Measurements from ENCODE around the gene TSC22D4. TPM values are rescaled to one million over a fixed set of nuclear protein-coding genes. Genes with fewer than 3 reads are reported as not detected.

TSC22D4 gene
- total RNA-seq, 1 experiment from 2014 or later: 43.6 TPM

DNA sequence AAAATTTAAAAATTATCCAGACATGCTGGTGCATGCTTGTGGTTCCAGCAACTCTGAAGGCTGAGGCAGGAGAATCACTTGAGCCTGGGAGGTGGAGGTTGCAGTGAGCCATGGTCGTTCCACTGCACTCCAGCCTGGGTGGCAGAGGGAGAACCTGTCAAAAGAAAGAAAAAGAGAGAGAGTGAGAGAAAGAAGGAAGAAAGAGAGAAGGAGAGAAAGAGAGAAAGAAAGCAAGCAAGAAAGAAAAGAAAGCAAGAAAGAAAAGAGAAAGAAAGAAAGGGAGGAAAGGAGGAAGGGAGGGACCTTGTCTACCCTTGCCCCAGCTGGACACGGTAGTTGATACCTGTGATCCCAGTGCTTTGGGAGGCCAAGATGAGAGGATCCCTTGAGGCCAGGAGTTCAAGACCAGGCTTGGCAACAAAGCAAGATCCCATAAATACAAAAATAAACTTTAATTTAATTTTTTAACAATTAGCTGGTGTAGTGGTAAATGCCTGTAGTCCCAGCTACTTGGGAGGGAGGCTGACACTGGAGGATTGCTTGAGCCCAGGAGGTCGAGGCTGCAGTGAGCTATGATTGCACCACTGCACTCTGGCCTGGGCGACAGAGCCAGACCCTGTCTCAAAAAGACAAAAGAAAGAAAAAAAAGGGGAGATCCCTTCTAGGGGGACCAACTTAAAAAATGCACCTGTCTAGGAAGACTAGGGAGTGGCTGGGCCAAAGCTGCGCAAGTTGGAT, 13.9 kb upstream of the TSC22D4 start:
- DNase-seq (ENCODE audit: low read depth): no peak

DNA sequence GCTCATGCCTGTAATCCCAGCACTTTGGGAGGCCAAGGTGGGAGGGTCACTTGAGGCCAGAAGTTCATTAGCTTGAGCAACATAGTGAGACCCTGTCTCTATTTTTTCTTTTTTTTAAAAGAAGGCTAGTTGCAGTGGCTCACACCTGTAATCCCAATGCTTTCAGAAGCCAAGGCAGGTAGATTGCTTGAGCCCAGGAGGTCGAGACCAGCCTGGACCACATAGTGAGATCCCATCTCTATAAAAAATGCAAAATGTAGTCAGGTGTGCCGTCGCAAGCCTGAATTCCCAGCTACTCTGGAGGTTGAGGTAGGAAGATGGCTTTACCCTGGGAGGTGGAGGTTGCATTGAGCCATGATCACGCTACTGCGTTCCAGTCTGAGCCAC, 12.2 kb upstream of the TSC22D4 start:
- no peak for DNase-seq (ENCODE audit: low read depth)

DNA sequence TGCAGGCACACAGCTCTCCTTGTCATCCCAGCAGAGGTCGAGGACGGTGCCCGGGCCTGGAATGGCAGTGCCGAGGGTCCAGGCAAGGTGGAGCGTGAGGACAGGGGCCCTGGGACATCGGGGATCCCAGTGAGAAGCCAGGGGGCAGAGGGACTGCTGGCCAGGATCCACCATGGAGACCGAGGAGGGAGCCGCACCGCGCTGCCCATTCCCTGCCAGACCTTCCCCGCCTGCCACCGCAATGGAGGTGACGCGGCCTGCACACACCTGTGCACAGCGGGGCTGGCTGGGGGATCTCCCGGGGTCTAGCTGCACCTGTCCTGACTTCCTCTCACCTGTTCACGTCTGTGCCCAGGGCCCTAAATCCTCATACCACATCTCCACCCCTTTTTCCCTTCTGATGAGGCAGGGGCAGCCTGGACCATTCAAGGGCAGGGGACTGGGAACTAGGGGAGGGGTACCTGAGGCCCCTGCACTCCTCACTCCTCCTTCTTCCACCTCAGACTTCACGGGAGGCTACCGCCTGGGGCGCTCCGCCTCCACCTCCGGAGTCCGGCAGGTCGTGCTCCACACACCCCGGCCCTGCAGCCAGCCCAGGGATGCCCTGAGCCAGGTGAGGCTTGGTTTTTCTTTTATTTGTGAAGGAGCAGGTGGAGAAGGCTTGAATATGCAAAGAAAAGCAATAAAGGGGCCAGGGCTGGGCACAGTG, 11.6 kb upstream of the TSC22D4 start:
- no peak for DNase-seq (ENCODE audit: low read depth)

DNA sequence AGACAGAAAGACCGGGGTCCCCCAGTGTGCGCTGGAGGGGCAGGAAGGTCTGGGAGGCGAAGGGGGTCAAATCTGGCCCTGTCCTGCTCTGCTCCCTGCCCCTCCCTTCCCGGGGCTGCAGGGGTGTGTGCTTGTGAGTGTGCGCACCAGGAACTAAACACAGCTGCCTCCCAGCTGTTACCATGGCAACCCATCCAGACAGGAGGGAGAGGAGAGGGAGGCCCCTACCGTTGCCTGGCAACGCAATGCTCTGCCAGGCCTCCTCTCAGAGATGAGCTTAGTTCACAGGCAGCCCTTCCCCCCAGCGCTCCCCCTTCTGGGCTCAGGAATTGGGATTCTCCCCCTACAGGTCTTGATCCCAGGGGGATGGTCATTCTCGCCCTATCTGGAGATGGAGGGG, 10.8 kb upstream of the TSC22D4 start:
- peak; percentile 91 for DNase-seq (ENCODE audit: low read depth)

DNA sequence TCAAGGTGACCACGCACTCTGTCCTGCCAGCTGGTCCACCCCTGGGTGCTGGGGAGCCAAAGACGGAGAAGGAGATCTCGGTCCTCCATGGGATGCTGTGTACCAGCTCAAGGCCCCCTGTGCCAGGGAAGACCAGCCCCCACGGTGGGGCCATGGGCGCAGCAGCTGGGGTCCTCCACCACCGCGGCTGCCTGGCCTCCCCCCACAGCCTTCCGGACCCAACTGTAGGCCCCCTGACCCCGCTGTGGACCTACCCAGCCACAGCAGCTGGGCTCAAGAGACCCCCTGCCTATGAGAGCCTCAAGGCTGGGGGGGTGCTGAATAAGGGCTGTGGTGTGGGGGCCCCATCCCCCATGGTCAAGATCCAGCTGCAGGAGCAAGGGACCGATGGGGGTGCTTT, 10.1 kb upstream of the TSC22D4 start:
- no peak for DNase-seq (ENCODE audit: low read depth)

DNA sequence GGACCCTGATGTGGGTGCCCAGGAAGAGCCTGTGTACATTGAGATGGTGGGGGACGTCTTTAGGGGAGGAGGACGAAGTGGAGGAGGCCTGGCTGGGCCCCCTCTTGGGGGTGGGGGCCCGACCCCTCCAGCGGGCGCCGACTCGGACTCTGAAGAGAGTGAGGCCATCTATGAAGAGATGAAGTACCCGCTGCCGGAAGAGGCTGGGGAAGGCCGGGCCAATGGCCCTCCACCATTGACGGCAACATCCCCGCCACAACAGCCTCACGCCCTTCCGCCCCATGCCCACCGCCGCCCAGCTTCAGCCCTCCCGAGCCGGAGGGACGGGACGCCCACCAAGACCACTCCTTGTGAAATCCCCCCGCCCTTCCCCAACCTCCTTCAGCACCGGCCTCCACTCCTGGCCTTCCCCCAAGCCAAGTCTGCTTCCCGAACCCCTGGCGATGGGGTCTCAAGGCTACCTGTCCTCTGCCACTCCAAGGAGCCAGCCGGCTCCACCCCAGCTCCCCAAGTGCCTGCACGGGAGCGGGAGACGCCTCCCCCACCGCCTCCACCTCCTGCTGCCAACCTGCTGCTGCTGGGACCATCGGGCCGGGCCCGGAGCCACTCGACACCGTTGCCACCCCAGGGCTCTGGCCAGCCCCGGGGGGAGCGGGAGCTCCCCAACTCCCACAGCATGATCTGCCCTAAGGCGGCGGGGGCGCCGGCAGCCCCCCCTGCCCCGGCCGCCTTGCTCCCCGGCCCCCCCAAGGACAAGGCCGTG, 9.5 kb upstream of the TSC22D4 start:
- DNase-seq (ENCODE audit: low read depth): no peak

DNA sequence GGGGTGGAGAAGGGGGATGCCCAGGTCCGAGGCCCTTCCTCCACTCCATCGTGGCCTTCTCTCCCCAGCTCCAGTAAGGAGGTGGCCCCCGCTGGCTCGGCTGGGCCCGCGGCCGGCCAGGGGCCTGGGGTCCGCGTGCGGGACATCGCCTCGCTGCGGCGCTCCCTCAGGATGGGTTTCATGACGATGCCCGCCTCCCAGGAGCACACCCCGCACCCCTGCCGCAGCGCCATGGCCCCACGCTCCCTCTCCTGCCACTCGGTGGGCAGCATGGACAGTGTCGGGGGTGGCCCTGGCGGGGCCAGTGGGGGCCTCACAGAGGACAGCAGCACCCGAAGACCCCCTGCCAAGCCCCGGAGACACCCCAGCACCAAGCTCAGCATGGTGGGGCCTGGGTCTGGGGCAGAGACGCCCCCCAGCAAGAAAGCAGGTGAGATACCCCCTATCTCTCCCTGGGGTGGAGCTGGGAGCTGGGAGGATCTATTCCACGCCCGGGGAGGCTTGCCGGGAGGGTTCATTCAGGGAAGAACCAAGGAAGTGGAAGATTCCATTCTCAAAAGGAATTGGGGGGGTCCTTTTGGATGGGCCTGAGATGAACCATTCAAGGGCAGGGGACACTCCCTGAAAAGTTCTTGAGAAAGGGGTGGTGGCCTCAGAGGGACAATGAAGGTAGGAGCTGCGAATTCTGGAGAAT, 7.9 kb upstream of the TSC22D4 start:
- peak; percentile 40 for DNase-seq (ENCODE audit: low read depth)

DNA sequence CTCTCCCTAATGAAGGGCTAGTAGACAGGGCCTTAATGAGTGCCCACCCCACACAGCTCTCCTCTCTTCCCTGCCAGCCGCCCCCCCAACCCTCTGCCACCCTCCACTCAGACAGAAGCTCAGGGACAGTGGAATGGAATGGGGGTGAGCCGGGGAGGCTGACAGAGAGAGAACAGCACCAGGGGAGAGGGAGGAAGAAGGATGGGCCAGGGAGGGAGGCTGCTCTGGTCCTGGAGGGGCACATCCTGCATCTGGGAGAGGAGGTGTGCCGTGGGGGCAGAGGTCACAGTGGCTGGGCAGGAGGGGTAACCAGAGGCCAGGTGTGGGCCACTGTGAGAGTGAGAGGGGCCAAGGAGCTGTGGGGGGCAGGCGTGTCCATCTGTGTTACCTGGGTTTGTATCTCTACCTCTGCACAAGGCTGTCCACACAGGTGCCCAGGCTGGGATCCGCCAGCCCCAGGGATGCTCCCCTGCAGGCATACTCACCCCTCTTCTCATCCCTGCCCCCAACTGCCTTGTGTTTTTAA, 7.2 kb upstream of the TSC22D4 start:
- DNase-seq (ENCODE audit: low read depth): no peak

DNA sequence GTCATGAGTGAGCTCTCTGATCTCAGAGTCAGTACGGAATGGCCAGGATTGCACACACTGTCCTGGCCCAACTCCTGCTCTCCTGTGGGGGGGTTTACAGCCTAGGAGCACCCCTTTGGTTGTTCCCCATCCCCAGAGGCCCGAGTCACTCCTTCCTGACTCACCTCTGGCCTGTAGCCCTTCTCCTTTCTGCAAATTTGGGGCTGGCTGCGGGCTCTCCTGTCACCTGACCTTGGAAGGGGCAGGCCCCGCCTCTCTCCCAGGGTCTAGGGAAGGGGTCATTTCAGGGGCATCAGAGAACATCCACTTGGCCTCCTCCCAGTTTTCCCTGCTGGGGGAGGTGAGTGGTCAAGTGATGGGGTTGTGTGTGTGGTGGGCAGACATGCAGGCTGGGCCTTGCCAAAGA, 6.5 kb upstream of the TSC22D4 start:
- no peak for DNase-seq (ENCODE audit: low read depth)

DNA sequence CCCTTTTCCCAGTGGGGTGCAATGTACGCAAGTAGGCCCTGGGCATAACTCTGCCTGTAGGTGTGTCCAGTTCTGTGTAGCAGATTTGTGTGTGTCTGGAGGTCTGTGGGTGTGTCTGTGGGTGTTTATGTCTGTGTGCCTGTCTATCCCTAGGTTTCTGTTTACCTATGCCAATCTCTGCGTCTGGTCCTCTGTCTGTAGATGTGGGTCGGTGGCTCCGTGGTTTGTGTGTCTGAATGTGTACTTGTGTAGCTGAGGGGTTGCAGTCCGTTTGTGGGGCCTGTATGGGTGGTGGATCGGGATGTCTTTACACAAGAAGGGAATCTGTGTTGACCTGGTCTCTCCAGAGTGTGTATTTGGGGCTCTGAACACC, 5.6 kb upstream of the TSC22D4 start:
- DNase-seq (ENCODE audit: low read depth): no peak

DNA sequence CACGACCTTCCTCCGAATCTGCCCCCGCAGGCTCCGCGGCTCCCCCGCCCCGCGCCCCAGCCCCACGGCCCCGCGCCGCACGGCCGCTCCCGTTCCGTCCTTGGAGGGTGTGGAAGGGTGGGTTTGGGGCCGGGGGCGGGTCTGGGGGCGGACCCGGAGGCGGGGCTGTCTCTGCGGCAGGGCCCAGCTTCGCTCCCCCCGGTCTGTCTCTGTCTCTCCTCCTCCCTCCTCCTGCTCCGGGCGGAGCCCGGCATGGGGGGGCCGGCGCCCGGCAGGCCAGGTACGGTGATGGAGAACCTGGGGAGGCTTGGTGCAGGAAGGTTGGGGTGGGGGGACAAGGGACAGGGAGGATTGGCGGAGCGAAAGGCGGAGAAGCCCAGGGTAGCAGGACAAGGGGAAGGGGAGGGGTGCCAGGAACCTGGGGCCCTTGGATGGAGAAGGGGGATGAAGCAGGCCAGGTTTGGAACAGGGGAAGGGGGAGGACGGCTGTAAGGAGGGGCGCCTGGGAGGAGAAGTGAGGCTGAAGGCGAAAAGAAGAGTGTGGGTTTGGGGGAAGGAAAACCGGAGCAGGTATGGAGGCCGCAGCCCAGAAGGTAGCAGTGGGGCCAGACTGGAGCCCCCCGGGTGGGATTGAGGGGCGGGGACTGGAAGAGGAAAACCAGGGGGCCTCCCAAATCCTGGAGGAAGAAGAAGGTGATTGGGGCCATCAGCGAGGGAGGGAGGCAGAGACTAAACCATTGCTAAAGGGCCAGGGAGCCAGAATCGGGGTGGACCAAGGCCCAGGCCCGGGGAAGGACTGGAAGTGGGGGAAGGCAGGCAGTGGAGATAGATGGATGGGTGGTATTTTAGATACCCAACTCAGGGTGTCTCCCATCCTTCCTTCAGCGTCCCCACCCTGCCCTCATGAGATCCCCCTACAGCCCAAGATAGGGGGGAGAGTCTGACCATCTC, 5.0 kb upstream of the TSC22D4 start, which contains the start of gene NYAP1:
Gene NYAP1 (plus strand): TSS at position 206 of the 951 bp plus-strand sequence. CDS start 1,385 bp downstream, outside the sequence.
- no peak for DNase-seq (ENCODE audit: low read depth)

DNA sequence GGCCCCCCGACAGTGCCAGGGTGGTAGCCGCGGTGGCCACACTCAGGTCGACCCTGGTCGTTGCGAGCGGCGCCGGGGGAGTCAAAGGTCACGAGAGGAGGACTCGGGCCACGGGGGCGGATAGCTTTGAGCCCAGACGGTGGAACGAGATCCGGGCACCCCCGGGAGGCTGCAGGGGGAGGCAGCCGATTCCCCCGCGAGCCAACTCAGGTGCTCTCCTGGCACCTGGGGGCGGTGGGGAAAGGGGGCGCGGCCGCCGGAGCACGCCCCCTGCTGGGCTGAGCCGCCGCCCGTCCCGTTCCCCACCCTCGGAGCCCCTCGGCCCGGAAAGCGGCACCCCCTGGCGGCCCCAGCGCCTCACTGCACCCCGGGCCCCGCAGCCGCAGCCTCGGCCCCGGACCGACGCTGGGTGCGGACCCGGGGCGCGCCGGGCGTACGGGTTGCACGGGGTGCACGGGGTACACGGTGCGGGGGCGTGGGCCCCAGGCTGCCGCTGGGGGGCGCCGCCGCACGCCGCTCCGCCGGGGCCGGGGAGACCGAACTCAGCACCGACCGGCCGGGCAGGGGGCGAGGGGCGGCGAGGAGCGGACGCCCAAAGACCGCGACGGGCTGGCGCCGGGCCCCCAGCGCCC, 4.2 kb upstream of the TSC22D4 start:
- DNase-seq (ENCODE audit: low read depth): peak; percentile 41

DNA sequence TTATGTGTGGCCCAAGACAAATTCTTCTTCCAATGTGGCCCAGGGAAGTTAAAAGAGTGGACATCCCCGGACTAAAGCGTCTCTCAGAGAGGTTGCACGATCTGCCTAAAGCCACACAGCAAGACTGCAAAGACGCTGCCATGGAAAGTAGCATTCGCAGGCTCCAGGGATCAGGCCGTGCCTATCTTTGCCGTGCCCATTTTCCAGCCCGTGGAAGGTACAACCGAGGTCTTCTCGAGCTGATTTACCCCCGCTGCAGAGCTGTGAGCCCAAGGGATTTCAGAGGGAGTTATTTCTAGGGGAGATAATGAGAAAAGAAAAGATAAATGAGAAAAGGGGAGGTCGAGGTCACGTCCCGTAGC, 3.7 kb upstream of the TSC22D4 start:
- no peak for DNase-seq (ENCODE audit: low read depth)

DNA sequence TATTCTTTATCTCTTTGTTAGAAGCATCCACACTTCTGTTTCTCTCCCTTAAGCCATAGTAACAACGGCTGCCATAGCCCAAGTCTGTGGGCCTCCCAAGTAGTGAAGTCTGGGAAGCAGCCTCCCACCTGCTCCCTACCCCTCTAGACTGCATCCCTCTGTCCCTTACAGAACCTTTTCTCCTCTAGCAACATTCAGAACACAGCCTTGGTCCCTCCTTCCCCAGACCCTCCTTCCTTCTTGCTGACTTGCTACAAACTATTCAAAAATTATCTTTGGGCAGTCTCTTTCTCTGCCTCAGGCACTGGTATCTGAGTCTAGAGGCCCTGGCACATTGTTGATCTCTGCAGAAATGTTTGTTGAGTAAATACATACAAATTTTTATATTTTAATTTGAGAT, 2.5 kb upstream of the TSC22D4 start:
- DNase-seq (ENCODE audit: low read depth): no peak

DNA sequence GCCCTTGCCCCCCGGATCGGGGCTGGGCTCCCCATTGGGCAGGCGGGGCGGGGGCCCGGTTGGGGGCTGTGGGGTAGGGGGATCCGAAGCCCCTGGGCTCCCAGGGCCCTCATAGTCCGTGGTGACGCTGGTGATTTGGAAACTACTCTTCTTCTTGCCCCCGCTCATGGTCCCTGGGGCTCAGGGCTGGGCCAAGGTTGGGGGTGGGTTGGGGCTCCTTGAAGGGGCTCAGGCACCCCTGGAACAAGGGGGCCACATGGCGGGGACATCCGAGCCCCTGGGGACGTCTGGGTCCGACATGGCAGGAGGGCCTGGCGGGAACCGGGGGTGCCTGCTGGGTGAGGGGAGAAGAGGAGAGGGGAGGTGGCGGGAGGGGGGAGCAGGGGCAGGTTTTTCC, 1.1 kb downstream of the TSC22D4 start:
- no peak for DNase-seq (ENCODE audit: low read depth)

DNA sequence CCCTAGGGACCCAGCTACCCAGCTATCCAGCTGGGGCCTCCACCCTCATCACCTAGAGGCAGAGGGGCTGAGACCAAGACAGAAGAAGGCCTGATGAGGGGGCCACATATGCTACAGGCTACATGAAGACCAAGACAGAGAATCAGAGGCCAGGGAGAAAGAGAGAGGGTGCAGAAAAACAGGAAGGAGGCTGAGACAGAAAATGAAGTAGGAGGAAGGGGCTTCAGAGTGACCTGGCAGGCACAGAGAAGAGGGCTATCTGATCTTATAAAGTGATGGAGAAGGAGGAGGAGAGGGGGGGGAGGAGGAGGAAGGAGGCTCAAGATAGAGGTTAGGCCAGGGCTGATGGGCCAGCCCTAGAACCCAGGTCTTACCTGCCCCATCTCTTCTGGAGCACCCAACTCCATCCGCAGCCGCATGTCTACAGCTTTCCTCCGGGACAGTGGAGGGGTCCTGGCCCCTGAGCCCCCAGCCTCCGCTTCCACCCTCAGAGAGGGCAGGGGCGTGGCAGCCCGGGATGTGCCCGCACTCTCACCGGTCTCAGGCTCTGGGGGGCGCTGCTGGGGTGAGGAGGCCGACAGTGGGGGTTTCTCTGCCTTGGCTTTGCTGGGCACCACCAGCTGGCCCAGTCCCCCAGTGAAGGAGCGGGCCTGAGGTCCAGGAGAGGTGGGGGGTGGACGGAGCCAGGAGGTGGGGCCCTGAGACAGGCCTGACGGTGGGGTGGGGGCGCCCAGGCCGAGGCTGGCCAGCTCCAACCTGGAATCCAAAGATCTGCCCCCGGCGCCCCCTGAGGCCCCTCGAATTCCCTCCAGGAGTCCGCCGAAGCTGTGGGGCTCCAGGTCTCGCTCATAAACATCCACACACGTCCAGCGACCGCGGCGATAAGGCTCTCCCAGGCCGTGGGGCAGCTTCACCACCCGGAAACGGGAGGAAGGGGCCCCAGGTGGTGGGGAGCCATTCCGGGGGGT, 1.8 kb downstream of the TSC22D4 start:
- DNase-seq (ENCODE audit: low read depth): no peak

DNA sequence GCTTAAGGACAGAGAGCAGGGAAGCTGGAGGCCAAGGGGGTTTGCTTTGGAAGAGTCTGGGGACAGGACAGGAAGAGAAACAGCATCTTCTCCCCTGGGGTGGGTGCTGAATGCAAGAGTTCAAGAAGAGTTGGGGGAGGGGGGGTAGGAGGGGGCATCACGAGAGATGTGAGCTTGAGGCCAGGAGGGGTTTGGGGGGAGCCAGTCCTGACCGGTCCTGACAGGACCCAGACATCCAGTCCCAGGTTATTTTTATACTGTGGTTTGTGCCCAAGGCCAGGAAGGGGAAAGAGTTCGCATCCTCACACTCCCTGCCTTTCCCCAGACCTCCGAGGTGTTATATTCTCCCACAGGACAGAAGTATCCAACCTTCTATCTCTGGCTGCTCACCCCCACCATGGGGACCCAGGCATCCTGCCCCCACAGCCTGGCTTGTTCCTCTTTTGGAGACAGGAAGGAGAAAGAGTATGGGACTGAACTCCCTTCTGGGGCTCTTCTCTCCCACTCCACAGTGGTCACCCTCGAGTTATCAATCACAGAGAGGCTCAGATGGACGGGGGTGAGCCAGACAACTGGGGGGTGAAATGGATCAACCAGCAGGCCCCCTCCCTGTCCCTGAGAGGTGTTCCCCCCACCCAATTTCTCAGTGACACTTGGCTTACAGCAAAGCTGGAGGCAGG, 2.8 kb downstream of the TSC22D4 start:
- DNase-seq (ENCODE audit: low read depth): no peak

DNA sequence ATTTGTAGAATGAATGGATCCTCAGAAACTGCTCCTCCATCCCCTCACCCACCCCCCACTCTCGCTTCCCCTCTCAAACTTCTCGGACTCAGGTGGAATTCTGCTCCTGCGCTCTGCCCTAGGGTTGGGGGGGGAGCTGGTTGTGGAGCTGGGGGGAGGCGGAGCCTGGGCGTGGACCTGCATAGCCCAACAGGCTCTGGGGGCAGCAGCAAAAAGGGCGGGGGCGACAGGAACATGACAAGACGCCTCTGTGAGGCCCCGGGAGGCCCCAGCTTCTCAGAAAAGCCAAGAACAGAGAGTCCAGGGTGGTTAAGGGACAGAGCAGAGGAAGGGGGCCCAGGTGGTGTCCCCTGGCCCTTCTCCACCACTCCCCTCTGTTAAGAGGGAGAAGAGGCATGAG, 3.5 kb downstream of the TSC22D4 start:
- DNase-seq (ENCODE audit: low read depth): no peak

All from M059J (cell line).